Glomerular endothelial cell (primary cell): ENCODE results near the gene ZNF23. TPM values are rescaled to one million over a fixed set of nuclear protein-coding genes. Genes with fewer than 3 reads are reported as not detected.
"Not testable (repeated sequence)": the region's sequence is repeated elsewhere in the genome, so short reads cannot be mapped to it uniquely, and the experiment has no call there.

Experiments used
- DNase-seq: peaks from one replicate; pipeline ENCODE4 v3.0.0-alpha.2; 2011; ENCODE audit warnings: low read depth, low spot score; ENCODE audit errors: extremely low read depth
- total RNA-seq: library from RNA; depleted of rRNA; stranded (reverse); fragments of >200 nt; gene quantifications from 2 replicates; pipeline ENCODE4 v1.2.3, GENCODE V29; 2015

ZNF23 gene
- 4.6 and 6.7 TPM in 2 replicates for total RNA-seq

- no peak for DNase-seq
Measured at GRCh38 chr16:71461686-71462648, at the start of gene ZNF23. Gene ZNF23 (minus strand): TSS chr16:71462247. CDS start chr16:71456796, 5,451 bp downstream.

DNA sequence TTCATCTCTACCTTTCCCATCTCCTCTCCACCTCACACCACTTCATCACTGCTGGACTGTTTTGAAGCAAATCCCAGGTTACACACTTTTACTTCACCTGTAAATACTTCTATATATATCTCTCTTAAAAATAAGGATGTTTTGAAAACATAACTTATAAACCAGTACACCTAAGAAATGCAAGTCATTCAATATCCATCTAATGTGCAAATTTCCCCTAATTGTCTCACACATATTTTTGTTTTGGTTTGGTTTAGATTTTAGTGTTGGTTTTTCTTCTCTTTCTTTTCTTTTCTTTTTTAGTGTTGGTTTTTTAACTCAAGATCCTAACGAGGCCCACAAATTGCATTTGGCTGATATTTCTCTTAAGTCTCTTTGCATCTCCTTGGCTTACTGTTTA lies 45.0 kb upstream of the ZNF23 start:
- no peak for DNase-seq

GRCh38 chr16:71504901-71505300 lies 42.9 kb upstream of the ZNF23 start:
- no peak for DNase-seq

- DNase-seq: not testable (repeated sequence)
Measured at GRCh38 chr16:71504051-71504450, 42.0 kb upstream of the ZNF23 start.

DNA sequence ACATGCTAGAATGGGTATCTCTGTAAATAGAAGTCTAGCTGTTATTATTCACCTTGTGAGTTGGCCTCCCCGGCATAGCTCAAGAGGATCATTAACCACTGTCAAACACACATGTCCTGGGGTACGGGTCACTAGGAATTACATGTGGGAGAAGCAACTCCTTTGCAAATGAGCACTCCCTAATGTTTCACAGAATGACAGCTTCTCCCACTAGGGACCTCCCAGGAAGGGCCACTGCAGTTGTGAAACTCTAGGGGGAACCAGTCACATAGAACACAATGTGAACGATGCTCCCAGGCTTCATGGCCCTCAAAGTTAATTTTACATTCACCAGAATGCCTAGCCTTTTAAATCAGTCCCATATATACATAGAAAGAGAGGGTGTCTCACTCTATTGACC lies 39.5 kb upstream of the ZNF23 start:
- DNase-seq: no peak

DNA sequence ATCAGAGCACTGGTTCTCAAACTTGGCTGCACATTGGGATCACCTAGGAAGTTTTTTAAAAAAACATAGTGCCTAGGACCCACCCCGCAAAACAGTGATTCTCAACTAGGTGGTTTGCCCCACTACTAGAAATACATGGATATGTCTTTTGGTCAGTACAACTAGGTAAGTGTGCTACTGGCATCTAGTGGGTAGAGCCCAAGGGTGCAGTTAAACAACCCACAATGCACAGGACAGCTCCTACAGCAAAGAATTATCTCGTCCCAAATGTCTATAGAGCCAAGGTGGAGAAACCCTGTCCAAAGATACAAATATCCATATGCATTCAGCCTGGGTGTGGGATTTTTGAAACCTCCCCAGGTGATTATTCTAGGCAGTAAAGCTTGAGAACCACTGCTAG lies 38.9 kb upstream of the ZNF23 start:
- no peak for DNase-seq

DNA sequence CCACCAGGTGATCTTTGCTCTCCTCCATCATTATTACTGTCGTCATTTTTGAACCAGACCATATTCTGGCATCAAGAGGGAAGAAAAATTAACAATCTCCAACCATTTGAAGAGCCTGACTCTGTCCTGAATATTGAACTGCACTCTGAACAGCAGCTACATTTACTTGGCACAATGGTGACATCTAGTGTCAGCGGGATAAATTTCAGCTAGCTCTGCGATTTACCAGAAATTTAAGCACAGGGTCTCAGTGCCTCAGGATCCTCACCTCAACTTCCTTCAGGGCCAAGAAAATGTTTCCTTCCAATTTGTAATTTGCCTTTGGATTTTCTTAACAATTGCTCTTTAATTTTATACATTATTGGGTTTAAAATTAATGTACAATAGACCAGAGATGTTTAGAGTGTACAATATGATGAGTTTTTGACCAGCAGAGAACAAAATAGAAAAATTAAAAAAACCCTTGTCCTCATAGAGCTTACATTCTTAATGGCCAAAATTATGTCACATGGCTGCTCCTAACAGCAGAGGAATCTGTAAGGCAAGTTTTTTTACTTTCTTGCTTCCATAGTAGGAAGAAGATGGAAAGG lies 37.8 kb upstream of the ZNF23 start:
- DNase-seq: no peak

DNA sequence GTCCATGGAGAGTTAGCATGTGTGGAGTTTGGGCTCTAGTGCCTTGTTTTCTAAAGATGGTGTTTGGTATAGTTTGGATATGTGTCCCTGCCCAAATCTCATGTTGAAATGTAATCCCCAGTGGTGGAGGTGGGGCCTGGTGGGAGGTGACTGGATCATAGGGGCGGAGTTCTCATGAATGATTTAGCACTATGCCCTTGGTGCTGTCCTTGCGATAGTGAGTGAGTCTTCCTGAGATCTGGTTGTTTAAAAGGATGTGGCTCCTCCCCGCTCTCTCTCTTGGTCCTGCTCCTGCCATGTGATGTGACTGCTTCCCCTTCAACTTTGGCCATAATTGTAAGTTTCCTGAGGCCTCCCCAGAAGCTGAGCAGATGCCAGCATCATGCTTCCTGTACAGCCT lies 36.0 kb upstream of the ZNF23 start:
- DNase-seq: no peak

- no peak for DNase-seq
Measured at GRCh38 chr16:71493213-71493612, 31.2 kb upstream of the ZNF23 start.

- no peak for DNase-seq
Measured at GRCh38 chr16:71492786-71493185, 30.7 kb upstream of the ZNF23 start.

- DNase-seq: no peak
Measured at GRCh38 chr16:71491054-71491453, 29.0 kb upstream of the ZNF23 start.

DNA sequence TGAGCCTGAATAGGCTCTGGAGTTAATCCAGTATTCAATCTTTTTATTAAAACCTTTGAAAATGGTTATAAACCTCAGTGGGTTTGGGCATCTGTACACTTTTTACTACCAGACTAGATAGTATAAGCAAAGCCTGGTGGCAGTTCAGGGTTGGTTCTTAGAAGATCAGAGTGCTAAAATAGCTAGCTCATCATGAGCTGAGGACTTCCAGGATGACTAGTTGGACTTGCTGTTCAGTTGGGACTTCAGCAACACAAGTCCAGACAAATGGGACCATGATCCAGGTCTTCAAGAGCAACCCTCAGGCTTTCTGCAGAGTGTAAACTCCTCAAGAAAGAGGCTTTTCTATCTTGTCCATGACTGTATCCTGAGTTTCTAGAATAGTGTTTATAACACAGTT lies 28.3 kb upstream of the ZNF23 start:
- DNase-seq: no peak

GRCh38 chr16:71489122-71489521 lies 27.1 kb upstream of the ZNF23 start, which contains the start of gene ZNF19:
Gene ZNF19 (minus strand): TSS chr16:71489324. CDS start chr16:71482114, 7,210 bp downstream.
- no peak for DNase-seq

GRCh38 chr16:71484006-71484893 lies 22.2 kb upstream of the ZNF23 start:
- peak; percentile 86 for DNase-seq

- no peak for DNase-seq
Measured at GRCh38 chr16:71482569-71482968, 20.5 kb upstream of the ZNF23 start.

GRCh38 chr16:71480956-71481355 lies 18.9 kb upstream of the ZNF23 start:
- DNase-seq: no peak

DNA sequence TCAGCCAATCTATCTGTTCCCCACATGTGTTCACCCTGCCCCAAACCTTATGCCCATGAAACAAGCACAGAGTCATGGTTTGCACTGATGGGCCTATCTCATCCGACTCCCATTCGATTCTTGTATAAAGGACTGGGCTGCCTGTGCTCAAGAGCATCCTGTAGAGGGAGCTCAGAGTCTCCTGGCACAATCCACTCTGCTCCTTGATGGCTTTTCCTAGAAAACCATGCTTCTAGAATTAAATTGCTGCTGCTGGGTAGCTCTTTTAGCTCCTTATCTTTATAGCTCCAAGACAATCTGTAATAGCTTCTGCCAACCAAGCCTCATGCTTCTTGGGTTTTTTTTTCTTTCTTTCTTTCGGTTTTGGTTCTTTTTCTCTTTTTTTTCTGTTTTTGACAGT lies 17.4 kb upstream of the ZNF23 start:
- no peak for DNase-seq

- DNase-seq: no peak
Measured at GRCh38 chr16:71476457-71477124, 14.5 kb upstream of the ZNF23 start.

- no peak for DNase-seq
Measured at GRCh38 chr16:71474864-71475263, 12.8 kb upstream of the ZNF23 start.

GRCh38 chr16:71473891-71474290 lies 11.8 kb upstream of the ZNF23 start:
- no peak for DNase-seq
